GM04503 (cell line): ENCODE results near the gene CKAP5.
"Not testable (repeated sequence)": the region's sequence is repeated elsewhere in the genome, so short reads cannot be mapped to it uniquely, and the experiment has no call there.

Experiments
- DNase-seq: peaks from one replicate; pipeline ENCODE4 v3.0.0-alpha.2; 2012; ENCODE audit warnings: low read depth

Gene CKAP5

GRCh38 chr11:46855167-46855566 is 9.1 kb upstream of the CKAP5 start:
- DNase-seq = no peak

GRCh38 chr11:46850829-46851380 is 4.8 kb upstream of the CKAP5 start:
- DNase-seq = no peak

GRCh38 chr11:46849631-46850030 is 3.6 kb upstream of the CKAP5 start:
- DNase-seq = no peak

GRCh38 chr11:46846510-46846830 is 390 bp upstream of the CKAP5 start:
- DNase-seq = no peak

- no peak for DNase-seq
These were observed 690 bp downstream of the CKAP5 start for GRCh38 chr11:46845440-46845739.

- no peak for DNase-seq
These were observed 6.0 kb downstream of the CKAP5 start for GRCh38 chr11:46840116-46840515.

GRCh38 chr11:46838501-46838900 is 7.6 kb downstream of the CKAP5 start:
- no peak for DNase-seq

- DNase-seq = no peak
These were observed 8.2 kb downstream of the CKAP5 start for GRCh38 chr11:46837860-46838259.

- no peak for DNase-seq
These were observed 9.2 kb downstream of the CKAP5 start for GRCh38 chr11:46836870-46837269.

- no peak for DNase-seq
These were observed 9.6 kb downstream of the CKAP5 start for GRCh38 chr11:46836431-46836830.

- DNase-seq = no peak
These were observed 10.2 kb downstream of the CKAP5 start for GRCh38 chr11:46835897-46836296.

- no peak for DNase-seq
These were observed 11.3 kb downstream of the CKAP5 start for GRCh38 chr11:46834821-46835220.

- DNase-seq = no peak
These were observed 13.4 kb downstream of the CKAP5 start for GRCh38 chr11:46832511-46833214.

GRCh38 chr11:46827995-46828394 is 18.1 kb downstream of the CKAP5 start:
- DNase-seq = no peak

GRCh38 chr11:46826310-46827044 is 19.6 kb downstream of the CKAP5 start:
- peak; percentile 25 for DNase-seq

GRCh38 chr11:46808799-46809431 is 37.2 kb downstream of the CKAP5 start:
- peak; percentile 9 for DNase-seq

- no peak for DNase-seq
These were observed 44.2 kb downstream of the CKAP5 start for GRCh38 chr11:46801694-46802470.

GRCh38 chr11:46800177-46800576 is 45.9 kb downstream of the CKAP5 start:
- DNase-seq = no peak

- not testable (repeated sequence) for DNase-seq
These were observed 46.4 kb downstream of the CKAP5 start for GRCh38 chr11:46799725-46800124.

GRCh38 chr11:46778416-46778815 is 67.7 kb downstream of the CKAP5 start:
- no peak for DNase-seq

- DNase-seq = no peak
These were observed 69.2 kb downstream of the CKAP5 start for GRCh38 chr11:46776878-46777277.

GRCh38 chr11:46769636-46770221 is 76.4 kb downstream of the CKAP5 start:
- no peak for DNase-seq
